Astrocyte (in vitro differentiated cells and primary cell): ENCODE measurements around the gene FBXW8. TPM values are rescaled to one million over a fixed set of nuclear protein-coding genes. Genes with fewer than 3 reads are reported as not detected.

Experiments used
- DNase-seq: peaks from one replicate; pipeline ENCODE4 v3.0.0-alpha.2; 2010; ENCODE audit warnings: low read depth
- FAIRE-seq: peaks from 2 replicates; lab custom pipeline; 2011; peaks lifted over from hg19 to GRCh38; lab: Jason Lieb, UNC
- H2AFZ ChIP-seq: 2 replicates; pipeline ENCODE4 v1.6.0; 2012; ENCODE audit warnings: low read depth, low read length, inconsistent platforms
- H3K27ac ChIP-seq: 2 replicates; pipeline ENCODE4 v1.5.1; 2011; ENCODE audit warnings: low read depth, low read length, inconsistent platforms
- H3K27me3 ChIP-seq: 2 replicates; pipeline ENCODE4 v1.6.0; 2011; ENCODE audit warnings: low read length, inconsistent platforms; ENCODE audit not compliant: insufficient read depth
- H3K36me3 ChIP-seq: 2 replicates; pipeline ENCODE4 v1.5.1; 2011; ENCODE audit warnings: low read length, inconsistent platforms; ENCODE audit not compliant: insufficient read depth
- H3K4me1 ChIP-seq: 2 replicates; pipeline ENCODE4 v1.5.1; 2011; ENCODE audit warnings: low read length, inconsistent platforms; ENCODE audit not compliant: insufficient read depth
- H3K4me2 ChIP-seq: 2 replicates; pipeline ENCODE4 v1.6.0; 2012; ENCODE audit warnings: low read length, inconsistent platforms
- H3K4me3 ChIP-seq: 2 replicates; pipeline ENCODE4 v1.5.1; 2011; ENCODE audit warnings: low read depth, mild to moderate bottlenecking, low read length, inconsistent platforms; ENCODE audit not compliant: insufficient read depth
- H3K79me2 ChIP-seq: 2 replicates; pipeline ENCODE4 v1.6.0; 2012; ENCODE audit warnings: mild to moderate bottlenecking, low read length, inconsistent platforms; ENCODE audit not compliant: insufficient read depth
- H3K9ac ChIP-seq: 2 replicates; pipeline ENCODE4 v1.6.0; 2012; ENCODE audit warnings: mild to moderate bottlenecking, low read length, inconsistent platforms
- H3K9me3 ChIP-seq: 2 replicates; pipeline ENCODE4 v1.5.1; 2012; ENCODE audit warnings: low read depth, mild to moderate bottlenecking, low read length, inconsistent platforms; ENCODE audit not compliant: insufficient read depth
- H4K20me1 ChIP-seq: 2 replicates; pipeline ENCODE4 v1.6.0; 2012; ENCODE audit warnings: low read length, inconsistent platforms; ENCODE audit not compliant: insufficient read depth
- H3K27ac Mint-ChIP-seq: one replicate; pipeline ENCODE4 v1.8.0; 2021; ENCODE audit warnings: mild to moderate bottlenecking, mixed read lengths; ENCODE audit not compliant: unreplicated experiment
- H3K27me3 Mint-ChIP-seq: one replicate; pipeline ENCODE4 v1.8.0; 2021; ENCODE audit warnings: low read depth, mixed read lengths; ENCODE audit not compliant: unreplicated experiment
- H3K36me3 Mint-ChIP-seq: one replicate; pipeline ENCODE4 v1.8.0; 2021; ENCODE audit warnings: low read depth, mixed read lengths; ENCODE audit not compliant: unreplicated experiment
- H3K4me1 Mint-ChIP-seq: one replicate; pipeline ENCODE4 v1.8.0; 2021; ENCODE audit warnings: low read depth, mixed read lengths; ENCODE audit not compliant: unreplicated experiment
- H3K4me3 Mint-ChIP-seq: one replicate; pipeline ENCODE4 v1.8.0; 2021; ENCODE audit warnings: mild to moderate bottlenecking, moderate library complexity, mixed read lengths; ENCODE audit not compliant: unreplicated experiment
- H3K9me3 Mint-ChIP-seq: one replicate; pipeline ENCODE4 v1.8.0; 2021; ENCODE audit warnings: mild to moderate bottlenecking, mixed read lengths; ENCODE audit not compliant: unreplicated experiment
- EZH2 ChIP-seq: IDR thresholded peaks from 2 replicates; pipeline ENCODE4 v1.6.1; 2012; ENCODE audit warnings: mild to moderate bottlenecking, low read length, inconsistent platforms; ENCODE audit not compliant: insufficient read depth
- total RNA-seq: library from RNA; stranded (reverse); gene quantifications from 2 replicates; pipeline ENCODE4 v1.2.1, GENCODE V29; 2021
- TF ChIP-seq, protein P1 (sequence below): IDR thresholded peaks from 2 replicates; pipeline ENCODE4 v1.5.1; 2011; ENCODE audit warnings: low read depth, mild to moderate bottlenecking, inconsistent platforms, low read length, moderate library complexity; ENCODE audit not compliant: insufficient read depth

FBXW8 gene
- total RNA-seq, 1 donor from 2014 or later = 26.4 TPM

DNA sequence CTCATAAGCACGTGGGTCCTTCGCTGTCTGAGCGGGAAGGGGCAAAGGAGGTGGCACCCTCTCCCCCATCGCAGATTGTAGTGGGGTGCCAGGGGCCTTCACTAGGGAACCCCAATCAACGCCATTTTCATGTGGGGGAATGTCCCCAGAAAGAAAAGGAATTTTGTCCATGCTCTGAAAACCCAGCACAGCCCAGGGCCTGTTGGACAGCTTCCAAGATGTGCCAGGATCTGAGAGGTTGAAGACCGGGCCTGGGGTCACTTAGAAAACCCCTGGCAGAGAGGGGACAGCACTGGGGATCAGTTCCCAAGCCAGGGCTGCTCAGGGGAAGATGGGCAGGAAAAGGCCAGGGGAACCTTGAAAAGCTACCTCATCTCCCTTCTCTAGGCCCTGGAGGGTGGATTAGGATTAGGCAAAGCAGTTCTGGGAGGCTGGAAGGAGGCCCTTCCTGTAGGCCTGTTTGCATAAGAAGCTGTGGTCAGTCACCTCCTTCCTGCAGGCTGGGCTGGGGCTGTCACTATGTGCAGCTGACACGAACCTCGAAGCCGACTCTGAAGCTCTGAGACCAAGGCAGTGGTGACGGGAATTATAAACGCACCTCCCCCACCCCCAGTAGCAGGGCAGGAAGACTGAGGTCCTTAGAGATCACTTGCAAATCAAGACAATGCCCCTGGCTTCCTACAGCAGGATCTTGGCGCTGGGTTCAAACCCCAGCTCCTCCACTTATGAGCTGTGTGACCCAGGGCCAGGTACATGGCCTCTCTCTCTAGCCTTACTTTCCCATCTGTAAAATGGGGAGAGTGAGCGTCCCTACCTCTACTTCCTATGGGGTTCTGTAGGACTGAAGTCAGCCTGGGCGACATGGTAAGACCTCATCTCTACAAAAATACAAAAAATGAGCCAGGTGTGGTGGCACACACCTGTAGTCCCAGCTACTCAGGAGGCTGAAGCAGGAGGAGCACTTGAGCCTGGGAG, 159.5 kb downstream of the FBXW8 start:
- no peak for FAIRE-seq

DNA sequence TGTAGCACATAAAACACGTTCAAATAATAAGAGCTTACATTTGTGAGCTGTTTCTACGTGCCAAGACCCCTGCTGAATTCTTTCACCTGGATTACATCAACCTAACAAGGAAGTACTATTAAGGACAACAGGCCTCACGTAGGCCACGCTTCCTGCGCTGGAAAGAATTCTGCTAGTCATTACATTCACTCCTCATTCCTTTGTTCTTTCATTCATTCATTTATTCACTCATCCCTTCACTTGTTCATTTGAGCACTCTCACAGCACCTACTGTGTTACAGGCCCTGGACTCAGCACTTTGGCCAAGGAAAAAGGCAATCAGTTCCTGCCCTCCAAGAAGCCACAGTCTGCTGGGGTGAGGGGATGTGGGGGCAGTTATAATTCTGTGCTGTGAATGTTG, 160.3 kb downstream of the FBXW8 start:
- H3K4me1 Mint-ChIP-seq = no peaks in the 10 kb centered on the region
- no peak for DNase-seq
- H3K27ac Mint-ChIP-seq = no peak overlapping the region
- H3K9me3 ChIP-seq = no peaks in the 10 kb centered on the region
- H3K9ac ChIP-seq = no peak overlapping the region
- no peak overlapping the region for H3K4me3 ChIP-seq
- no peaks in the 10 kb centered on the region for H3K36me3 ChIP-seq
- H2AFZ ChIP-seq = no peak overlapping the region
- H3K36me3 Mint-ChIP-seq = no peaks in the 10 kb centered on the region
- no peak overlapping the region for H3K4me3 Mint-ChIP-seq
- H3K27me3 ChIP-seq = peaks cover 2% of the 10 kb centered on the region
- H3K9me3 Mint-ChIP-seq = no peaks in the 10 kb centered on the region
- TF ChIP-seq, protein P1, sequence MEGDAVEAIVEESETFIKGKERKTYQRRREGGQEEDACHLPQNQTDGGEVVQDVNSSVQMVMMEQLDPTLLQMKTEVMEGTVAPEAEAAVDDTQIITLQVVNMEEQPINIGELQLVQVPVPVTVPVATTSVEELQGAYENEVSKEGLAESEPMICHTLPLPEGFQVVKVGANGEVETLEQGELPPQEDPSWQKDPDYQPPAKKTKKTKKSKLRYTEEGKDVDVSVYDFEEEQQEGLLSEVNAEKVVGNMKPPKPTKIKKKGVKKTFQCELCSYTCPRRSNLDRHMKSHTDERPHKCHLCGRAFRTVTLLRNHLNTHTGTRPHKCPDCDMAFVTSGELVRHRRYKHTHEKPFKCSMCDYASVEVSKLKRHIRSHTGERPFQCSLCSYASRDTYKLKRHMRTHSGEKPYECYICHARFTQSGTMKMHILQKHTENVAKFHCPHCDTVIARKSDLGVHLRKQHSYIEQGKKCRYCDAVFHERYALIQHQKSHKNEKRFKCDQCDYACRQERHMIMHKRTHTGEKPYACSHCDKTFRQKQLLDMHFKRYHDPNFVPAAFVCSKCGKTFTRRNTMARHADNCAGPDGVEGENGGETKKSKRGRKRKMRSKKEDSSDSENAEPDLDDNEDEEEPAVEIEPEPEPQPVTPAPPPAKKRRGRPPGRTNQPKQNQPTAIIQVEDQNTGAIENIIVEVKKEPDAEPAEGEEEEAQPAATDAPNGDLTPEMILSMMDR = no peak
- TF ChIP-seq EZH2 = no peak
- no peak overlapping the region for H3K4me2 ChIP-seq
- FAIRE-seq = no peak
- H3K27ac ChIP-seq = no peak overlapping the region
- peaks cover 5% of the 10 kb centered on the region for H3K27me3 Mint-ChIP-seq
- no peaks in the 10 kb centered on the region for H4K20me1 ChIP-seq
- H3K79me2 ChIP-seq = no peaks in the 10 kb centered on the region
- no peaks in the 10 kb centered on the region for H3K4me1 ChIP-seq

More for the DNA sequence above, 159.5 kb downstream of the FBXW8 start:
- no peak overlapping the region for H3K9ac ChIP-seq
- no peak overlapping the region for H2AFZ ChIP-seq
- H3K9me3 Mint-ChIP-seq = no peaks in the 10 kb centered on the region
- no peak for DNase-seq
- TF ChIP-seq EZH2 = no peak
- TF ChIP-seq, protein P1 = no peak
- H3K36me3 Mint-ChIP-seq = no peaks in the 10 kb centered on the region
- no peak overlapping the region for H3K27ac ChIP-seq
- no peak overlapping the region for H3K27ac Mint-ChIP-seq
- no peaks in the 10 kb centered on the region for H3K9me3 ChIP-seq
- H3K27me3 ChIP-seq = peaks cover 2% of the 10 kb centered on the region
- no peaks in the 10 kb centered on the region for H3K79me2 ChIP-seq
- H3K4me2 ChIP-seq = no peak overlapping the region
- H3K4me1 Mint-ChIP-seq = no peaks in the 10 kb centered on the region
- no peaks in the 10 kb centered on the region for H4K20me1 ChIP-seq
- peaks cover 11% of the 10 kb centered on the region for H3K27me3 Mint-ChIP-seq
- no peaks in the 10 kb centered on the region for H3K36me3 ChIP-seq
- H3K4me3 Mint-ChIP-seq = no peak overlapping the region
- no peak overlapping the region for H3K4me3 ChIP-seq
- H3K4me1 ChIP-seq = no peaks in the 10 kb centered on the region

DNA sequence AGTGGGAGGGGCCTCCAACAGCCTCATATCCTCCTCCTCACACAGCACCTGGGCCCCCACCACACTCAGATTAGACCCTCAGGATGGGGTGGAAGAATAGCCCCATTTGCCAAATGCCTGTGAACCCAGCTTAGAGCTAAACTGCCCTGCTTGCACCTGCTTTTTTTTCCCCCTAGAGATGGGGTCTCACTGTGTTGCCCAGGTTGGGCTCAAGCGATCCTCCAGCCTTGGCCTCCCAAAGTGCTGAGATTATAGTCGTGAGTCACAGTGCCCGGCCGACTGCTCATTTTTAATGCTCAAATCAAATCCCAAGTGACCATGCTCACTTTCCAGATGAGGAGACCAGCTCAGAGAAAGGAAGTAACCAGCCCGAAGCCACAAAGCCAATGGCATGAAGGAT, 161.4 kb downstream of the FBXW8 start:
- H3K27me3 ChIP-seq = peaks cover 2% of the 10 kb centered on the region
- Mint-ChIP-seq H3K4me1 (peaks cover 4% of the 10 kb centered on the region), H3K4me3 (no peak overlapping the region), H3K9me3 (no peaks in the 10 kb centered on the region), H3K27me3 (no peaks in the 10 kb centered on the region), H3K36me3 (no peaks in the 10 kb centered on the region), H3K27ac (no peak overlapping the region)
- H3K9me3 ChIP-seq = no peaks in the 10 kb centered on the region
- no peaks in the 10 kb centered on the region for H3K79me2 ChIP-seq
- H3K9ac ChIP-seq = no peak overlapping the region
- no peaks in the 10 kb centered on the region for H3K36me3 ChIP-seq
- H3K4me2 ChIP-seq = no peak overlapping the region
- FAIRE-seq = no peak
- H3K4me3 ChIP-seq = no peak overlapping the region
- DNase-seq = no peak
- H2AFZ ChIP-seq = no peak overlapping the region
- no peak overlapping the region for H3K27ac ChIP-seq
- no peaks in the 10 kb centered on the region for H3K4me1 ChIP-seq
- TF ChIP-seq EZH2 = no peak
- TF ChIP-seq, protein P1 = no peak
- H4K20me1 ChIP-seq = no peaks in the 10 kb centered on the region
